IPS-11a (cell line): ENCODE measurements around the gene DPP4.
"Not testable (repeated sequence)": the region's sequence is repeated elsewhere in the genome, so short reads cannot be mapped to it uniquely, and the experiment has no call there.

Experiments used
- H3K4me3 ChIP-seq: one replicate; pipeline ENCODE4 v1.5.1; 2013; ENCODE audit warnings: low read depth, low read length, control low read depth

Gene DPP4

DNA sequence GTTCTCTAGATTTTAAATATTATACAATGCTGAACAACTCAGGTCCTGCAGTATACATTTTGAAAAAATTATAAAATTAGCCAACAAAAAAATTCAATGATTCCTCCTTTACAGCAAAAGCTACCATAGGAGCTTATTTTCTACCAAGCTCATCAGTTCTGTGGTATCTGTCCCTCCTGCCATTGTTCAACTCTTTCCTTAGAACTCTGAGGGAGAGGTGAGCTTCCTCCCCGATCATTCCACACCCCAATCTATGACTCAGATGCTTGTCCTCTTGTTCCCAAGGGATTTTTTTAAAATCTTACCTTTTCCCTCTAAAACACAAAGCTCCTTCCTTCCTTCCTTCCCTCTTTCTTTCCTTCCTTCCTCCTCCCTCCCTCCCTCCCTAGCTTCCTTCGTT is 13.5 kb downstream of the DPP4 start:
- H3K4me3 ChIP-seq = no peak overlapping the region

DNA sequence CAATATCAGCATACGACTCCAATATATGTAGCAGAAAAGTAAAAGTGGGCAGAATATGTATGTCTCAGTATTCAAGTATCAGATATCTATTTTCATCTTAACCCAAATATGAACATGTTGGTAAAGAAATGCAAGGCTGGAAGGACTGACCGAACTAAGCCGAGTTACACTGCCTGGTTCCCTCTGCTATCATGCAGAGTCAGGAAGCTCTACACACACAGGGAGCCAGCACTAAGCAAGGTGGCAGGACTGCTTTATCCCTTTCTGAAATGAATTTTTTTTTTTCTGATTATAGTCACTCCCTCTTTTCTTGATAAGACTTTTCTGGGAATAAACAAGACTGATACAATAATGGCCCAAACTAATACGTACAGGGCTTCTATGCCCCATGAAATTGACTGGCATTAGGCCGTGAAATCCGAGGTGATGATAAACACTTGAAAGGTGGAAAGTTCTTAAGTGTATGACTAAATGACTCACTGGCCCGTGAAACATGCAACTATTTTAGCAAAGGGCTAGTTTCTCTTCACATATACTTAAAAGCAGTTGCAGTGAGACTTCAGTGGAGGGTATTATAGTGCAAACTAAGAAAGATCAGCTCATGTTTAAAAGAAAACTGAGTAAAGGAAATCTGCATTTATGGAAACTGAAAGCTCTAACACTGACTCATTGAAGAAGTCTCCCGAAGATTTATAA is 14.9 kb downstream of the DPP4 start:
- no peak overlapping the region for H3K4me3 ChIP-seq

- no peak overlapping the region for H3K4me3 ChIP-seq
Observed at GRCh38 chr2:162057426-162057825, 16.6 kb downstream of the DPP4 start.

- H3K4me3 ChIP-seq = no peak overlapping the region
Observed at GRCh38 chr2:162056796-162057399, 17.1 kb downstream of the DPP4 start.

GRCh38 chr2:162053808-162054155 is 20.2 kb downstream of the DPP4 start:
- H3K4me3 ChIP-seq = no peak overlapping the region

DNA sequence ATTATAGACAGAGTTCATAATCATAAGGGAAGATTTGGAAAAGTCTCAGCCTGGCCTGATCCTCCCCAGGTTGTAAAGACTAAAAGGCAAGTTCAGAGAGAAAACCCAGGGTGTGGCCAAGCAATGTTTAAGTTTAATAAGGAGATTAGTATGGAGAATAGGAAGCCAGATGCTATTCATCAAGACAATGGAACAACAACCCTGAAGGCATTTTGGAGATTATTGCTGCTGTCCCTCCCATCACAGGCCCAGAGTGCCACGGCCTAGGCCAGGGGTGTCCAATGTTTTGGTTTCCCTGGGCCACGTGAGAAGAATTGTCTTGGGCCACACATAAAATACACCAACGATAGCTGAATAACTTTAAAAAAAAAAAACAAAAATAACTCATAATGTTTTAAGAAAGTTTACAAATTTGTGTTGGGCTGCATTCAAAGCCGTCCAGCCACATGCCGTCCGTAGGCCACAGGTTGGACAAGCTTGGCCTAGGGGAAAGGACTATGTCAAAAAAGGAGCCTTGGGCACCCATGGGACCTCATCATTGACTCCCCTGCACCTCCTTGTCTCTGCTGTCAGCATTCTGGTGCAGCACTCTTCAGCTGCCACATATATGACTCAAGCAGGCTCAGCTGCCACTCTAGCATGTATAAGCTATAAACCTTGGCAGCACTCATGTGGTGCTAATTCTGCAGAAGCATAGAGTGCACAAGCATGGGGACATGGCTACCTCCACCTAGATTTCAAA is 20.8 kb downstream of the DPP4 start:
- H3K4me3 ChIP-seq = no peak overlapping the region

DNA sequence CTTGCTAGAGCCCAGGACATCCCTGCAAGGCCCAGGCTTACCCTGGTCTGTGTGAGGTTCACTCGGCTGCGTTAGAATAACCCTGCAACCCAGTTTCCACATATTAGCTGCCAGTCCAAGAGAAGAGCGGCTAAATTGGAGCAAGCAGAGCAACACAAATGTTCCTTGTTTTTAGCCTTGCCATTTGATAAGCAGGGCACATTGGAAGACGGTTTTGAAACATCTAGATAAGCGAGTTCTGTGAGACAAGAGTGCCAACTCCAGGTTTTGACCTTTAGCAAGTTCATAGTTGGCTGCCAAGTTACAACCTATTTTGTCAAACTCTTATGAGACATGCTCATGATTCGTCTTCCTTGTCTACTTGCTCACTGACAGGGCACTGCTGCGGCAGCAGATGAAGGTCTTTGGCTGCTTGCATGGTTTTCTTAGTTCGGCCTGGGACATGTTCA is 23.5 kb downstream of the DPP4 start:
- no peak overlapping the region for H3K4me3 ChIP-seq

GRCh38 chr2:162049089-162049488 is 24.9 kb downstream of the DPP4 start:
- H3K4me3 ChIP-seq = not testable (repeated sequence)

DNA sequence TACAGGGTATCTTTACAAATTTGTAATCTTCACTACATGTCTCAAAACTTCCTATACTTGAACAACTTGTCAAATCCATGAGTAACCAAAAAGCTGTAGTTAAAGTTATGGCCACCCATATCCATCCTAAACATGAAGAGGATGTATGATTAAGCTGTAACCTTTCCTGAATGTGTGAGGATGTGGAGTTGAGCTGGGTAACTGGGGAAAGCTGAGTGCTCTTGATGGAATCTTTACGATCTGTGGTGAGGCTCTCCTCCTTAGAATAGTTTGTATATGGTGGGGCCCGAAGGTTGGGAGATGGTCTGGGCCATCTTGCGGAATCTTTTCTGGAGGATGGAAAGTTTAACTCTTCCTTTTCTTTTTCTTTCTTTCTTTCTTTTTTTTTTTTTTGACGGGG is 29.4 kb downstream of the DPP4 start:
- no peak overlapping the region for H3K4me3 ChIP-seq

GRCh38 chr2:162043132-162043531 is 30.9 kb downstream of the DPP4 start:
- no peak overlapping the region for H3K4me3 ChIP-seq

DNA sequence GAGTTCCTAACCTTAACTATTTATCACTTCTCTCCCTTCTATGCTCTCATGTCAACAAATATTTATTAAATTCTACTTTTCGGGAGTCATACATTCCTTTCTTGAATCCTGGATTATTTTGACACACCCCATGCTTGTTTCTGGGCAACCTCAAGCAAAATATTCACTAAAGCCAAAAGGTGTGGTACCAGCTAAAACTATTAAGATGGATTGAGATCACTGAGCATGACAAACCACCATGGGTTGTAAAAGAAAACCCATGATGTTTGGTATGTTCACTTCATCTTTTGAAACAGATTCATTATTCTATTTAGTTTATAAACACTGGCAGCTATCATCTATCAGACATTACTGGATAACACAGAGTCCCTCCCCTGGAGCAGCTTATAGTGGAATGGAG is 32.5 kb downstream of the DPP4 start:
- H3K4me3 ChIP-seq = no peak overlapping the region

DNA sequence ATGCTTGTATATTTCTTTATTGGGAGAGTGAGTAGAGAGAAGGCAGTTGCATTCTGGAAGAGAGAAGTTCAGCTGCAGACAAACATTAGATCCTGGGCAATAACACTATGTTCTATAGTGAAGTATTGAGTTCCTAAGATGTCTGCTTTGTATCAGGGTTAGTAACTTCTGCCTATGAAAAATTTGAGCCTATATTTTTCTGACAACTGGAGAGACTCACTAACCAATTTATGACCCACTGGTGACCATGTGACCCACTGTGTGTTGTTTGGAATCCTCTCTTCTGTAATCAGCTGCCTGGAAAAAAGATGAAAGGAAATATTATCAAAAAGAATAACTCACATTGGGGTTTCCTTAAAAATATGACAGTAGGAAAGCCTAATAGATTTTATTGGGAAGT is 35.3 kb downstream of the DPP4 start:
- no peak overlapping the region for H3K4me3 ChIP-seq

- H3K4me3 ChIP-seq = no peak overlapping the region
Observed at GRCh38 chr2:162037886-162038285, 36.1 kb downstream of the DPP4 start.

- no peak overlapping the region for H3K4me3 ChIP-seq
Observed at GRCh38 chr2:162037028-162037795, 36.8 kb downstream of the DPP4 start.

GRCh38 chr2:162035981-162036380 is 38.0 kb downstream of the DPP4 start:
- no peak overlapping the region for H3K4me3 ChIP-seq

- H3K4me3 ChIP-seq = no peak overlapping the region
Observed at GRCh38 chr2:162030363-162031190, 43.4 kb downstream of the DPP4 start.

DNA sequence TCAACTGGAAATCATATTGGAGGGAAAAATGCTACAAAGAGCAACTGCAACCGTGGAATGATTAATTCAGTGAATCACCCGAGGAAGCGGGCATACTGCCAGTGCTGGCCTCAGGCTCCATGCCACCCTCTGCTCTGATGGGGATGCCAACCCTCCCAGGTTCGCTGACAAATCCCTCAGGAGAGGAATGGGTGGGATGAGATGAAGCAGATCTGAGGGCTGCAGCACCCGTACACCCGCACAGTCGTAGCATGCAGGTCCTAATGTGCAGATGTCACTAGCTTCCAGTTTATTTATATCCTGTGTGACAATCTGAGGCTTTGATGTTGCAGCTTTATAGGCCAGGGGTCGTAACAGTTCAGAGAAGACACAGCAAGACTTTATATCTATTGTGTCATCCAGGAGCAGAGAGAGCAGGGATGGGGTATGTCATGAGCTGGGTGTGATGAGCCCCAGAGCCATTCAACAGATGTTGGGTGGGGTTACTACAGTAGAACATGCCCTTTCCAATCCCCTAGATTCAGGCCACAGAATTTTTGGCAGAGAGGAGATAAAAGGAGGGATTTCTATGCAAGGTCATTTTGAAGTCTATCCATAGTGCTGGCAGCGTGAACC is 44.6 kb downstream of the DPP4 start:
- H3K4me3 ChIP-seq = no peak overlapping the region

DNA sequence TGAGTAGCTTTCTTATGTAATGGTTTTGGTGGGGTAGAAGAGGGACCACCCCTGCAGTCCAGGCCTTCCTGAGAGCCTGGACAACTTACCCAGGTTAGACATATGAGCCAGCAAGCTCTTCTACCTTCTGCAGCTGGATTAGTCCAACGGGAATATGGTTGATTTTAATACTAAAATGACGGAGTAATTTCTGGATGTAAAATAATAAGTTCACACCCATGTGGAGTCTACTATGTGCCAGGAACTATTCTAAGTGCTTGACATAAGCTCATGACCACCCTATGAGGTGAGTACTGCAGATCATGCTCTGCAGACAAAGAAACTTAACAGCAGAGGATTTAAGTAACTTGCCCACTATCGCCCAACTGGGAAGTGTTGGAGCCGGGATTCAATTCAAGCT is 45.5 kb downstream of the DPP4 start:
- H3K4me3 ChIP-seq = no peak overlapping the region

DNA sequence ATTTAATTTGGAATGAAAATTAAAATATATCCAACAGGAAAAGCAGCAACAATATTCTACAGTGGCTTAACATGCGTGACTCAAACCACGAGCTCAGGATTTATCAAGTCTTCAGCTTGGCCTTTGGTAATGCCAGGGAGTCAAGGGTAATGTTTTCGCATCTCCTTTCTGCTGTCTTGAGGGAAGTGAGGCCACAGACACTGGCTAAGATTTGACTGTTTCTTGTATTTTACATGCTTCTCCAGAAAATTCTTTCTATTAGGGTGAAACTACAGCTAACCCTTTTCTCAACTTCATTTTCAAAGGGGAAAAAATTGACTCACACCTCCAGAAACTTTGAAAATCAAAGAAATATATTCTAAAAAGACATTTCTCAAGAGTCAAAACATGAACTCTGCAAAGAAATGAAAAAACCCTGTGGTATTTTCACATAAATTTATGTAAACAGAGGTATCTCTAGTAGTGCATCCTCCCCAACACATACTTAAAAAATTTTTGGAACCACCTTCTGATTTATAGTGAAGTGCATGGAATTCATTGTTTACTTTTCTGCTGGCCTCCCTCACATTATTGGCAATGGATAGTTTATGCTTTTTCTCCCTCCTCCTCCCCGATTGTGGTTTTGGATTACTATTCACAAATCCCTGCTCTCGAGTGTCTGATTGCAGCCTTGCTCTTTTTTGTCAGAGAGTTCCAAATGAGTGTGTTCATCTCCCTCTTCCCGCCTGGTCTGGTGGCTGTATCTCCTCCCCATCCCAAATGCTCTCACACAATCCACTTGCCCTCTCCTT is 48.7 kb downstream of the DPP4 start:
- H3K4me3 ChIP-seq = no peak overlapping the region
